HepG2 (cell line): ENCODE data around the gene PPP1R18. TPM values are rescaled to one million over a fixed set of nuclear protein-coding genes. Genes with fewer than 3 reads are reported as not detected.

ENCODE experiments used
- CHD2 ChIP-seq: IDR thresholded peaks from 2 replicates; pipeline ENCODE4 v1.6.1; 2011; ENCODE audit warnings: low read depth, low read length, improper control_type of control experiment
- EP300 ChIP-seq, 3 experiments: sonication (generic) in 1 of 3; formaldehyde crosslinking in 1 of 3; IDR thresholded peaks; 2 replicates each; pipeline versions ENCODE4 v1.5.1 to v1.6.1; 2011 to 2020; ENCODE audit warnings: low read depth in 2 of 3, low read length in 2 of 3, borderline replicate concordance in 1 of 3, improper control_type of control experiment in 1 of 3, mild to moderate bottlenecking in 1 of 3, missing genetic modification reagents in 1 of 3, moderate library complexity in 1 of 3
- KDM3A ChIP-seq: IDR thresholded peaks from 2 replicates; pipeline ENCODE4 v1.6.1; 2018; ENCODE audit warnings: low read depth, missing compliant biosample characterization
- NFKB2 ChIP-seq: sonication (generic); formaldehyde crosslinking; IDR thresholded peaks from 2 replicates; pipeline ENCODE4 v1.4.0; 2020; ENCODE audit warnings: missing genetic modification reagents, borderline replicate concordance
- RAD51 ChIP-seq: fragments of 450-650 bp; IDR thresholded peaks from 2 replicates; pipeline ENCODE4 v1.6.1; 2016; ENCODE audit warnings: borderline replicate concordance
- SAP130 ChIP-seq: IDR thresholded peaks from 2 replicates; pipeline ENCODE4 v1.6.1; 2016; ENCODE audit warnings: low read depth
- TRIM24 ChIP-seq: sonication (generic); formaldehyde crosslinking; IDR thresholded peaks from 2 replicates; pipeline ENCODE4 v1.8.0; 2022; ENCODE audit warnings: mild to moderate bottlenecking, missing genetic modification reagents
- ZFP1 ChIP-seq: IDR thresholded peaks from 2 replicates; pipeline ENCODE4 v1.6.1; 2016
- ZNF256 ChIP-seq: sonication (generic); formaldehyde crosslinking; conservative IDR thresholded peaks from 2 replicates; pipeline ENCODE4 v1.4.0; 2020; ENCODE audit warnings: missing genetic modification reagents
- ZNF44 ChIP-seq: sonication (generic); formaldehyde crosslinking; IDR thresholded peaks from 2 replicates; pipeline ENCODE4 v1.5.1; 2020; ENCODE audit warnings: mild to moderate bottlenecking, missing genetic modification reagents
- ZNF451 ChIP-seq: sonication (generic); formaldehyde crosslinking; IDR thresholded peaks from 2 replicates; pipeline ENCODE4 v1.5.0; 2020; ENCODE audit warnings: mild to moderate bottlenecking, missing genetic modification reagents
- ZNF501 ChIP-seq: sonication (generic); formaldehyde crosslinking; IDR thresholded peaks from 2 replicates; pipeline ENCODE4 v1.5.1; 2020; ENCODE audit warnings: mild to moderate bottlenecking, moderate library complexity, missing genetic modification reagents
- ZNF788 ChIP-seq: sonication (generic); formaldehyde crosslinking; IDR thresholded peaks from 2 replicates; pipeline ENCODE4 v1.5.0; 2020; ENCODE audit warnings: mild to moderate bottlenecking, missing genetic modification reagents, borderline replicate concordance
- ZNF816 ChIP-seq: sonication (generic); formaldehyde crosslinking; IDR thresholded peaks from 2 replicates; pipeline ENCODE4 v1.8.0; 2022; ENCODE audit warnings: missing genetic modification reagents, mild to moderate bottlenecking, borderline replicate concordance
- polyA plus RNA-seq, 8 experiments: library from polyadenylated mRNA; depleted of rRNA in 3 of 8; stranded (reverse) in 7 of 8; unstranded in 1 of 8; fragments of >200 nt; fragmentation: Illumina TruSeq in 4 of 8; extraction: Trizol in 4 of 8; gene quantifications; 2 replicates each; pipeline versions ENCODE4 v1.2.1 to v1.2.3, GENCODE V29; 2011 to 2016; ENCODE audit warnings: low read depth in 4 of 8, missing spikeins in 1 of 8, mixed read lengths in 1 of 8; ENCODE audit not compliant: insufficient read depth in 1 of 8
- total RNA-seq, 5 experiments: library from RNA; depleted of rRNA; stranded (reverse); fragments of >200 nt; fragmentation: Illumina TruSeq; extraction: Trizol; gene quantifications; 2 replicates each; pipeline ENCODE4 v1.2.3, GENCODE V29; 2016; ENCODE audit warnings: low read depth in 1 of 5
- TF ChIP-seq, protein P1 (sequence below), 2 experiments: fragments of 450-650 bp in 1 of 2; sonication (generic) in 1 of 2; formaldehyde crosslinking; IDR thresholded peaks; 2 replicates each; pipeline versions ENCODE4 v1.5.0 to v1.8.0; 2020 to 2022; ENCODE audit warnings: mild to moderate bottlenecking in 1 of 2, missing genetic modification reagents in 1 of 2
- TF ChIP-seq, protein P2 (sequence below): sonication (generic); formaldehyde crosslinking; IDR thresholded peaks from 2 replicates; pipeline ENCODE4 v1.4.0; 2020; ENCODE audit warnings: mild to moderate bottlenecking, missing genetic modification reagents
- TF ChIP-seq, protein P3 (sequence below): sonication (generic); formaldehyde crosslinking; IDR thresholded peaks from 2 replicates; pipeline ENCODE4 v1.9.0; 2021; ENCODE audit warnings: missing genetic modification reagents, mild to moderate bottlenecking, borderline replicate concordance
- TF ChIP-seq, protein P4 (sequence below): sonication (generic); formaldehyde crosslinking; IDR thresholded peaks from 2 replicates; pipeline ENCODE4 v1.5.0; 2020; ENCODE audit warnings: mild to moderate bottlenecking, missing genetic modification reagents, moderate library complexity

Gene PPP1R18
- total and polyA plus RNA-seq, 2 of the 13 experiments (the other 11 are each of a cell fraction or from before 2014, with no cell fraction given): 4.9 to 9.2 TPM

DNA sequence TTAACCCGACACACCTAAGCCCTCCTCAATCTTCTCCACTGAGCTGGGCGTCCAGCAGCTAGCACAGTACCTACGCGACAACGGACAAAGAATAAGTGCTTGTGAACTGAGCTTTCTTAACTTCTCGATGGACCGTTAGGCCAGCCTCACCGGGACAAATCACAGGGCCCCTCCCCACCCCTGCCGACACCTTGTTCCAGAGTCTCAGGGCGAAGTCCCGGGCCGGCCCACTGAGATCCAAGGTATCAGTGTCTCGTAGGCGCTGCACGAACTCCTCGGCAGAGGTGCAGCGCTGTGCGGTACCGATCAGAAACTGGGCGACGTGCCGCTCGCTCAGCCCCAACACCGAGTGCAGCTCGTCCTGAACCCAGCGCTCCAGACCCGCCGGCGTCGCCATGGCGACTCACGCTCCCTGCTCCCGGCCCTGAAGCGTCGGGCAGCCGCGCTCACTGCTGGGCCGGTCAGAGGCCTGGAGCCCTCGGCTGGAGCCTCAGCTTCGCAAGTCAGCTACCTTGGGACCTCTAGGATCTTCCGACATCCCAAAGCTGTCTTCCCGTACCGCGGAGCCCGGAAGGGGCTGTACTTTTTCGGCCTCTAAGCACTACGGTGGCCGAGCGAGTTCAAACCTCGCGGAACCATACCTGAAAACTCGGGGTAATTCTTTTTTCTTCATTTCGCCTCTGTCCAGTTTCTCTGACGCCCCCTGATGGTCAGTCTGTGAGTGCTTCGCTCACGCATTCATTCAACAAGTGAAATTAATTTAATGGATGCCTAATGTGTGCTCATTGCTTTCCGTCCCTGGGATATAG is 13.8 kb downstream of the PPP1R18 start, which contains the start of gene DHX16 (continued):
- TF ChIP-seq ZNF256 (CRISPR knock-in tag) (no peak; the same call in 1 of the 2 replicates), SAP130 (CRISPR knock-in tag) (peak; percentile 98), ZFP1 (CRISPR knock-in tag) (peak; percentile 85), ZNF816 (CRISPR knock-in tag) (peak; percentile 73; the same call in 1 of the 2 replicates), NFKB2 (peak; percentile 83), ZNF451 (CRISPR knock-in tag) (no peak; the same call in none of the 2 replicates), ZNF501 (peak; percentile 96), CHD2 (peak; percentile 91), KDM3A (peak; percentile 74), ZNF44 (CRISPR knock-in tag) (peak; percentile 79), TRIM24 (CRISPR knock-in tag) (no peak), ZNF788 (CRISPR knock-in tag) (peak; percentile 90), EP300 (IDR thresholded peaks at IDR 0.05; ENCODE audit: low read depth in 2 of 2, low read length in 2 of 2) (peak in 1 of 2 experiments; percentile 53; a peak in 3 of 4 replicates), EP300 (CRISPR knock-in tag; IDR thresholded peaks at IDR 0.05; ENCODE audit: borderline replicate concordance) (no peak; the same call in 1 of the 2 replicates), RAD51 (no peak)
- TF ChIP-seq, protein P1, sequence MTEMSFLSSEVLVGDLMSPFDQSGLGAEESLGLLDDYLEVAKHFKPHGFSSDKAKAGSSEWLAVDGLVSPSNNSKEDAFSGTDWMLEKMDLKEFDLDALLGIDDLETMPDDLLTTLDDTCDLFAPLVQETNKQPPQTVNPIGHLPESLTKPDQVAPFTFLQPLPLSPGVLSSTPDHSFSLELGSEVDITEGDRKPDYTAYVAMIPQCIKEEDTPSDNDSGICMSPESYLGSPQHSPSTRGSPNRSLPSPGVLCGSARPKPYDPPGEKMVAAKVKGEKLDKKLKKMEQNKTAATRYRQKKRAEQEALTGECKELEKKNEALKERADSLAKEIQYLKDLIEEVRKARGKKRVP (CRISPR knock-in tag; IDR thresholded peaks at IDR 0.05): peak in 1 of 2 experiments; percentile 51; a peak in 1 of 4 replicates
- TF ChIP-seq, protein P2, sequence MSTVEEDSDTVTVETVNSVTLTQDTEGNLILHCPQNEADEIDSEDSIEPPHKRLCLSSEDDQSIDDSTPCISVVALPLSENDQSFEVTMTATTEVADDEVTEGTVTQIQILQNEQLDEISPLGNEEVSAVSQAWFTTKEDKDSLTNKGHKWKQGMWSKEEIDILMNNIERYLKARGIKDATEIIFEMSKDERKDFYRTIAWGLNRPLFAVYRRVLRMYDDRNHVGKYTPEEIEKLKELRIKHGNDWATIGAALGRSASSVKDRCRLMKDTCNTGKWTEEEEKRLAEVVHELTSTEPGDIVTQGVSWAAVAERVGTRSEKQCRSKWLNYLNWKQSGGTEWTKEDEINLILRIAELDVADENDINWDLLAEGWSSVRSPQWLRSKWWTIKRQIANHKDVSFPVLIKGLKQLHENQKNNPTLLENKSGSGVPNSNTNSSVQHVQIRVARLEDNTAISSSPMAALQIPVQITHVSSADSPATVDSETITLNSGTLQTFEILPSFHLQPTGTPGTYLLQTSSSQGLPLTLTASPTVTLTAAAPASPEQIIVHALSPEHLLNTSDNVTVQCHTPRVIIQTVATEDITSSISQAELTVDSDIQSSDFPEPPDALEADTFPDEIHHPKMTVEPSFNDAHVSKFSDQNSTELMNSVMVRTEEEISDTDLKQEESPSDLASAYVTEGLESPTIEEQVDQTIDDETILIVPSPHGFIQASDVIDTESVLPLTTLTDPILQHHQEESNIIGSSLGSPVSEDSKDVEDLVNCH: no peak
- TF ChIP-seq, protein P3, sequence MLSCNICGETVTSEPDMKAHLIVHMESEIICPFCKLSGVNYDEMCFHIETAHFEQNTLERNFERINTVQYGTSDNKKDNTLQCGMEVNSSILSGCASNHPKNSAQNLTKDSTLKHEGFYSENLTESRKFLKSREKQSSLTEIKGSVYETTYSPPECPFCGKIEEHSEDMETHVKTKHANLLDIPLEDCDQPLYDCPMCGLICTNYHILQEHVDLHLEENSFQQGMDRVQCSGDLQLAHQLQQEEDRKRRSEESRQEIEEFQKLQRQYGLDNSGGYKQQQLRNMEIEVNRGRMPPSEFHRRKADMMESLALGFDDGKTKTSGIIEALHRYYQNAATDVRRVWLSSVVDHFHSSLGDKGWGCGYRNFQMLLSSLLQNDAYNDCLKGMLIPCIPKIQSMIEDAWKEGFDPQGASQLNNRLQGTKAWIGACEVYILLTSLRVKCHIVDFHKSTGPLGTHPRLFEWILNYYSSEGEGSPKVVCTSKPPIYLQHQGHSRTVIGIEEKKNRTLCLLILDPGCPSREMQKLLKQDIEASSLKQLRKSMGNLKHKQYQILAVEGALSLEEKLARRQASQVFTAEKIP (CRISPR knock-in tag): no peak
- TF ChIP-seq, protein P4, sequence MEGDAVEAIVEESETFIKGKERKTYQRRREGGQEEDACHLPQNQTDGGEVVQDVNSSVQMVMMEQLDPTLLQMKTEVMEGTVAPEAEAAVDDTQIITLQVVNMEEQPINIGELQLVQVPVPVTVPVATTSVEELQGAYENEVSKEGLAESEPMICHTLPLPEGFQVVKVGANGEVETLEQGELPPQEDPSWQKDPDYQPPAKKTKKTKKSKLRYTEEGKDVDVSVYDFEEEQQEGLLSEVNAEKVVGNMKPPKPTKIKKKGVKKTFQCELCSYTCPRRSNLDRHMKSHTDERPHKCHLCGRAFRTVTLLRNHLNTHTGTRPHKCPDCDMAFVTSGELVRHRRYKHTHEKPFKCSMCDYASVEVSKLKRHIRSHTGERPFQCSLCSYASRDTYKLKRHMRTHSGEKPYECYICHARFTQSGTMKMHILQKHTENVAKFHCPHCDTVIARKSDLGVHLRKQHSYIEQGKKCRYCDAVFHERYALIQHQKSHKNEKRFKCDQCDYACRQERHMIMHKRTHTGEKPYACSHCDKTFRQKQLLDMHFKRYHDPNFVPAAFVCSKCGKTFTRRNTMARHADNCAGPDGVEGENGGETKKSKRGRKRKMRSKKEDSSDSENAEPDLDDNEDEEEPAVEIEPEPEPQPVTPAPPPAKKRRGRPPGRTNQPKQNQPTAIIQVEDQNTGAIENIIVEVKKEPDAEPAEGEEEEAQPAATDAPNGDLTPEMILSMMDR (CRISPR knock-in tag): peak; percentile 91
